ENCODE results near the gene SCARF1. TPM values are rescaled to one million over a fixed set of nuclear protein-coding genes. Genes with fewer than 3 reads are reported as not detected.
A peak's percentile ranks its signal among the peaks of the same experiment; 100 is the strongest.

SCARF1 gene
- total RNA-seq, 1 donor from 2014 or later: 0.42 TPM

- no peak for TF ChIP-seq CTCF (conservative IDR thresholded peaks at IDR 0.05)
- Mint-ChIP-seq H3K36me3 (ENCODE audit: low read depth) (no peaks in the 10 kb centered on the region), H3K27me3 (ENCODE audit: low read depth) (peaks cover 16% of the 10 kb centered on the region), H3K27ac (ENCODE audit: unreplicated experiment) (no peak overlapping the region), H3K9me3 (no peaks in the 10 kb centered on the region), H3K4me3 (no peak overlapping the region), H3K4me1 (peaks cover 25% of the 10 kb centered on the region)
- no peak for DNase-seq (ENCODE audit: low read depth, low spot score)
Observed at GRCh38 chr17:1623057-1623630, 22.4 kb downstream of the SCARF1 start.

- H3K9me3 Mint-ChIP-seq: no peaks in the 10 kb centered on the region
- DNase-seq (ENCODE audit: low read depth, low spot score): no peak
- peaks cover 16% of the 10 kb centered on the region for H3K4me1 Mint-ChIP-seq
- no peak for TF ChIP-seq CTCF (conservative IDR thresholded peaks at IDR 0.05)
- H3K4me3 Mint-ChIP-seq: no peak overlapping the region
- peak overlapping the region; percentile 81 for H3K27ac Mint-ChIP-seq (ENCODE audit: unreplicated experiment)
- H3K36me3 Mint-ChIP-seq (ENCODE audit: low read depth): no peaks in the 10 kb centered on the region
- H3K27me3 Mint-ChIP-seq (ENCODE audit: low read depth): peaks cover 7% of the 10 kb centered on the region
Observed at GRCh38 chr17:1621273-1621954, 24.1 kb downstream of the SCARF1 start.

- Mint-ChIP-seq H3K4me1 (peaks cover 6% of the 10 kb centered on the region), H3K4me3 (no peak overlapping the region), H3K9me3 (no peaks in the 10 kb centered on the region), H3K27me3 (ENCODE audit: low read depth) (no peaks in the 10 kb centered on the region), H3K27ac (ENCODE audit: unreplicated experiment) (no peak overlapping the region), H3K36me3 (ENCODE audit: low read depth) (no peaks in the 10 kb centered on the region)
- TF ChIP-seq CTCF (conservative IDR thresholded peaks at IDR 0.05): no peak
- no peak for DNase-seq (ENCODE audit: low read depth, low spot score)
Observed at GRCh38 chr17:1620486-1620885, 25.0 kb downstream of the SCARF1 start.

- Mint-ChIP-seq H3K9me3 (no peaks in the 10 kb centered on the region), H3K27me3 (ENCODE audit: low read depth) (no peaks in the 10 kb centered on the region), H3K4me3 (no peak overlapping the region), H3K27ac (ENCODE audit: unreplicated experiment) (no peak overlapping the region), H3K4me1 (no peaks in the 10 kb centered on the region), H3K36me3 (ENCODE audit: low read depth) (no peaks in the 10 kb centered on the region)
- TF ChIP-seq CTCF (conservative IDR thresholded peaks at IDR 0.05): no peak
- DNase-seq (ENCODE audit: low read depth, low spot score): no peak
Observed at GRCh38 chr17:1617620-1618174, 27.8 kb downstream of the SCARF1 start.

- no peak for TF ChIP-seq CTCF (conservative IDR thresholded peaks at IDR 0.05)
- Mint-ChIP-seq H3K27me3 (ENCODE audit: low read depth) (no peaks in the 10 kb centered on the region), H3K4me3 (no peak overlapping the region), H3K27ac (ENCODE audit: unreplicated experiment) (no peak overlapping the region), H3K36me3 (ENCODE audit: low read depth) (no peaks in the 10 kb centered on the region), H3K9me3 (no peaks in the 10 kb centered on the region), H3K4me1 (no peaks in the 10 kb centered on the region)
- DNase-seq (ENCODE audit: low read depth, low spot score): no peak
Observed at GRCh38 chr17:1616101-1616500, 29.4 kb downstream of the SCARF1 start.

Data from neural crest cell (in vitro differentiated cells).